Left lung (tissue), 10 donors: ENCODE data around the gene CHAMP1. TPM values are rescaled to one million over a fixed set of nuclear protein-coding genes. Genes with fewer than 3 reads are reported as not detected.
A peak's percentile ranks its signal among the peaks of the same experiment; 100 is the strongest.

Experiments
- ATAC-seq: fragments of 200-7000 bp; cut with Tn5 transposase; one replicate; pipeline ENCODE4 v1.9.1; 2020; ENCODE audit warnings: moderate library complexity
- DNase-seq, 4 donors: peaks; one replicate each; pipeline ENCODE4 v3.0.0-alpha.2; 2013 to 2020
- H3K27ac ChIP-seq, 2 donors: fragments of 200-600 bp; sonication (generic) in 1 of 2; one replicate each; pipeline versions ENCODE4 v1.5.0 to v1.8.0; 2020 to 2021
- H3K27me3 ChIP-seq, 2 donors: fragments of 200-600 bp; sonication (generic) in 1 of 2; one replicate each; pipeline versions ENCODE4 v1.5.0 to v1.8.0; 2020 to 2021
- H3K36me3 ChIP-seq, 2 donors: fragments of 200-600 bp; sonication (generic) in 1 of 2; one replicate each; pipeline versions ENCODE4 v1.5.0 to v1.8.0; 2020 to 2021
- H3K4me1 ChIP-seq, 2 donors: fragments of 200-600 bp; one replicate each; pipeline ENCODE4 v1.8.0; 2021
- H3K4me3 ChIP-seq, 2 donors: fragments of 200-600 bp; sonication (generic) in 1 of 2; one replicate each; pipeline versions ENCODE4 v1.5.0 to v1.8.0; 2020 to 2021; ENCODE audit warnings: mild to moderate bottlenecking in 1 of 2
- H3K9me3 ChIP-seq, 2 donors: fragments of 200-600 bp; sonication (generic) in 1 of 2; one replicate each; pipeline versions ENCODE4 v1.5.0 to v1.8.0; 2020 to 2021
- CTCF ChIP-seq, 2 donors: fragments of 200-600 bp; sonication (generic) in 1 of 2; IDR thresholded peaks; one replicate each; pipeline versions ENCODE4 v1.5.0 to v1.8.0; 2021; ENCODE audit warnings: antibody characterized with exemption in 2 of 2
- intact Hi-C, 2 donors: fragments of 100-400 bp; cut with DNase I; formaldehyde crosslinking; loops; one replicate each; pipeline versions ENCODE4 v1.11.2 to v1.14.2; 2022
- polyA plus RNA-seq, 6 donors: library from polyadenylated mRNA; unstranded; fragments of 120-200 nt; gene quantifications; one replicate each; pipeline ENCODE4 v1.2.1, GENCODE V29; 2013; ENCODE audit not compliant: insufficient read length in 6 of 6
- total RNA-seq, 2 donors: library from RNA; stranded (reverse); fragmentation: NEBNext Ultra II Directional; extraction: Animal tissue kit (Norgen Biotek cat#: 25700); gene quantifications; one replicate each; pipeline ENCODE4 v1.2.1, GENCODE V29; 2021
- donor health status: DM: no; HTN: yes; CAD: no.
- donor health status: DM: no; HTN: no; CAD: no.

The CHAMP1 gene
- total and polyA plus RNA-seq, 8 donors = 20.9 to 32.4 (median 28.1) TPM

DNA sequence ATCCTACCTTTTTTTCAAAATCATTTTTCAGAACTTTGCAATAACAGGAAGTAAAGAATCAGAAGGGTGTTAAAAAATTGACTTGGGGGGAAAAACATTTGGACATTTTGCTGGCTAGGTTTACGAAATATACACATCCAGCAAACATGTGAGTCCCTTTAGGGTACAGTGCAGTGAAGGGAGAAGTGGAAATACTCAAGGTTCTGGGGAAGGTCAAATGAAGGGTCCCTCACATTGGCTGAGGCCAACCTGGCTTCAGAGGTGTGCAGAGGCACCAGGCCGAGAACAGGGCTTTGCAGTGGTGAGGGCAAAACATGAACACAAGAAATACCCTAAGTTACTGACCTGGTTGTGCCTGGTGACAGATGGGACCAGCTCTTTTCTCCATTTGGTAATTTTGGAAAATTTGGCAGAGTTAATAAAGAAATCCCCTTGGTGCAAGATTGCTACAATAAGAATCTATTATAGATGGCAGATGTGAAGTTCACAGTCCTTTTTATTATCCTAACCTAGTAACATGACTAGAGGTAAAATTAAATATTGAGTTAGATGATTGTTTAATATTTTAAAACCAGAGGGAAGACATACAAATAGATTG lies 34.4 kb upstream of the CHAMP1 start:
- peaks cover 0 to 25% of the 10 kb centered on the region in 2 donors for H3K36me3 ChIP-seq
- intact Hi-C loops = no loop called here
- no peak for DNase-seq
- no peaks in the 10 kb centered on the region for H3K27me3 ChIP-seq
- no peak for TF ChIP-seq CTCF (IDR thresholded peaks at IDR 0.05)
- peaks cover 11 to 34% of the 10 kb centered on the region in 2 donors for H3K4me1 ChIP-seq
- peak overlapping the region in 1 of 2 donors; percentile 98 for H3K27ac ChIP-seq
- ATAC-seq = no peak
- no peak overlapping the region for H3K4me3 ChIP-seq
- H3K9me3 ChIP-seq = no peaks in the 10 kb centered on the region

DNA sequence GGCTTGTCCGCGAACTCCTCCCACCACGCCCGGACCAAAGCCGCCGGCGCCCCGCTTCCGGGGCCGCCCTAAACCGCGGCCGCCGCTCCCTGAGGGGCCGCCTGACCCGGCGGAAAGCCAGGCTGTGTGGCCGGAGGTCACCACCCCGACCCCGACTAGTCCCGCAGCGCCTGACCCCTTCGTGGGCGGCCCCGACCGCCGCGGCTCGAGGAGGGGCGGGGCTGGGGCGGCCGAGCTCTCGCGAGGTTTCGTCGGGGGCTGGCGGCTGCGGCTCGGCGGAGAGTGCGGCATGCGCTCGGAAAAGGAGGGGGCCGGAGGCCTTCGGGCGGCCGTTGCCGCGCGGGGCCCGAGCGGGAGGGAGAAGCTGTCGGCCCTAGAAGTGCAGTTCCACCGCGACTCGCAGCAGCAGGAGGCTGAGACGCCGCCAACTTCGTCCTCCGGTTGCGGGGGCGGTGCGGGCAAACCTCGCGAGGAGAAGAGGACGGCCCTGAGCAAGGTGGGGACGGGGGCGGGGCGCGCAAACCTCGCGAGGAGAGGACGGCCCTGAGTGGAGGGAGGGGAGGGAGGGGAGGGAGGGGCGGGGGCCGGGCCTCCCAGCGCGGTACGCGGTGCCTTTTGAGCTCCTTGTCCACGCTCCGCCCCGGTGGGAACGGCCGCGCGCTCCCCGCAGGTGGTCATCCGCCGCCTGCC lies 32.8 kb upstream of the CHAMP1 start, which contains the start of gene UPF3A:
Gene UPF3A, plus strand, starts transcription at position 251 of the 690 bp plus-strand sequence. Its CDS starts 39 bp downstream, at position 290.
- Histone ChIP-seq H3K9me3 (no peaks in the 10 kb centered on the region), H3K27ac (peak within 1 kb of the TSS; percentile 97 to 98), H3K4me3 (peak within 1 kb of the TSS; percentile 63 to 70), H3K36me3 (peaks cover 0 to 21% of the 10 kb centered on the region in 2 donors), H3K4me1 (peaks cover 11 to 35% of the 10 kb centered on the region in 2 donors), H3K27me3 (no peaks in the 10 kb centered on the region)
- ATAC-seq = peak; percentile 91
- DNase-seq = peak; percentile 92 to 97 (median 96)
- intact Hi-C loops = no loop called here
- no peak for TF ChIP-seq CTCF (IDR thresholded peaks at IDR 0.05)

GRCh38 chr13:114282041-114282670 lies 32.1 kb upstream of the CHAMP1 start:
- H3K4me3 ChIP-seq = peak overlapping the region; percentile 63 to 70
- no peak for TF ChIP-seq CTCF (IDR thresholded peaks at IDR 0.05)
- intact Hi-C loops = no loop called here

GRCh38 chr13:114283576-114283975 lies 30.7 kb upstream of the CHAMP1 start:
- intact Hi-C loops = no loop called here
- peaks cover 11 to 35% of the 10 kb centered on the region in 2 donors for H3K4me1 ChIP-seq

More at GRCh38 chr13:114282041-114282670, 32.1 kb upstream of the CHAMP1 start:
- DNase-seq = peak; percentile 56 to 93 (median 72)
- peak; percentile 76 for ATAC-seq
- Histone ChIP-seq H3K4me1 (peaks cover 11 to 35% of the 10 kb centered on the region in 2 donors), H3K27me3 (no peaks in the 10 kb centered on the region), H3K36me3 (peaks cover 0 to 23% of the 10 kb centered on the region in 2 donors), H3K9me3 (no peaks in the 10 kb centered on the region), H3K27ac (peak overlapping the region; percentile 97 to 98)

More at GRCh38 chr13:114283576-114283975, 30.7 kb upstream of the CHAMP1 start:
- no peak overlapping the region for H3K4me3 ChIP-seq
- DNase-seq = no peak
- H3K36me3 ChIP-seq = peaks cover 0 to 37% of the 10 kb centered on the region in 2 donors
- ATAC-seq = no peak
- no peaks in the 10 kb centered on the region for H3K9me3 ChIP-seq
- TF ChIP-seq CTCF (IDR thresholded peaks at IDR 0.05) = no peak
- no peaks in the 10 kb centered on the region for H3K27me3 ChIP-seq
- H3K27ac ChIP-seq = no peak overlapping the region
